AG04449 (cell line): Measurements from ENCODE around the gene C4BPA.

Source experiments
- CTCF ChIA-PET: fragments of 350-600 bp; formaldehyde crosslinking; extraction: SDS; loops from one replicate; lab custom pipeline; 2021; ENCODE audit warnings: antibody characterized with exemption; lab: Yijun Ruan, JAX
- POLR2A ChIA-PET: fragments of 400-600, 350-600 bp; formaldehyde crosslinking; extraction: SDS; loops from one replicate; lab custom pipeline; 2020; ENCODE audit warnings: antibody characterized with exemption, inconsistent platforms; lab: Yijun Ruan, JAX
- DNase-seq: peaks from one replicate; pipeline ENCODE4 v3.0.0-alpha.2; 2010; ENCODE audit warnings: low read depth, low spot score
- H3K4me3 ChIP-seq: 2 replicates; pipeline ENCODE4 v1.5.1; 2011; ENCODE audit warnings: low read depth, mild to moderate bottlenecking, control low read depth, low read length
- CTCF ChIP-seq: IDR thresholded peaks from one replicate; pipeline ENCODE4 v1.5.1; 2011; ENCODE audit warnings: mild to moderate bottlenecking, moderate library complexity, low read length, control low read depth, inconsistent platforms; ENCODE audit not compliant: insufficient read depth; ENCODE audit errors: missing control alignments

Gene C4BPA

GRCh38 chr1:207103892-207104373 is at the start of gene C4BPA:
TSS of gene C4BPA (plus strand) at chr1:207104233. CDS start at chr1:207113026, 8,793 bp downstream.
- H3K4me3 ChIP-seq: no peak within 1 kb of the TSS
- no peak for DNase-seq
- ChIA-PET POLR2A (no interaction called here), CTCF (interaction anchor here (1.9 kb wide), 1 partner anchor 297 kb away, joined by 5 read pairs; no protein-coding TSS in a partner anchor)
- no peak for TF ChIP-seq CTCF

- DNase-seq: no peak
- POLR2A ChIA-PET: no interaction called here
- H3K4me3 ChIP-seq: no peak overlapping the region
- no peak for TF ChIP-seq CTCF
- CTCF ChIA-PET: interaction anchor here (1.1 to 1.9 kb wide), 4 partner anchors 14 to 350 kb away, joined by 3 to 6 read pairs (median 4); no protein-coding TSS in a partner anchor
These were observed 49.5 kb upstream of the C4BPA start for GRCh38 chr1:207054491-207054890.

GRCh38 chr1:207055386-207056001 is 48.5 kb upstream of the C4BPA start:
- H3K4me3 ChIP-seq: no peak overlapping the region
- TF ChIP-seq CTCF: no peak
- CTCF ChIA-PET: interaction anchor here (0.8 to 3.6 kb wide), 5 partner anchors 13 to 349 kb away, joined by 3 to 14 read pairs (median 4); no protein-coding TSS in a partner anchor
- DNase-seq: no peak
- POLR2A ChIA-PET: no interaction called here

- CTCF ChIA-PET: interaction anchor here (1.4 to 3.6 kb wide), 2 partner anchors 23 to 331 kb away, joined by 3 to 14 read pairs; no protein-coding TSS in a partner anchor
- no peak for TF ChIP-seq CTCF
- DNase-seq: no peak
- no peak overlapping the region for H3K4me3 ChIP-seq
- POLR2A ChIA-PET: no interaction called here
These were observed 47.4 kb upstream of the C4BPA start for GRCh38 chr1:207056673-207057072.

GRCh38 chr1:207058252-207058651 is 45.8 kb upstream of the C4BPA start:
- no peak for DNase-seq
- ChIA-PET POLR2A (no interaction called here), CTCF (interaction anchor here (1.0 to 3.6 kb wide), 3 partner anchors 8 to 21 kb away, joined by 3 to 14 read pairs (median 4); no protein-coding TSS in a partner anchor)
- TF ChIP-seq CTCF: no peak
- no peak overlapping the region for H3K4me3 ChIP-seq

GRCh38 chr1:207058878-207059867 is 44.9 kb upstream of the C4BPA start:
- DNase-seq: no peak
- CTCF ChIA-PET: interaction anchor here (1.0 to 3.6 kb wide), 3 partner anchors 9 to 20 kb away, joined by 3 to 14 read pairs (median 3); no protein-coding TSS in a partner anchor
- no peak for TF ChIP-seq CTCF
- POLR2A ChIA-PET: no interaction called here
- no peak overlapping the region for H3K4me3 ChIP-seq
